Nephron (organoid): ENCODE measurements around the gene OSBP2.

Experiments
- H3K27ac Mint-ChIP-seq, 3 experiments: 2 replicates each; pipeline ENCODE4 v1.8.0; 2020; ENCODE audit warnings: mixed read lengths in 3 of 3, mild to moderate bottlenecking in 2 of 3, moderate library complexity in 1 of 3
- H3K27me3 Mint-ChIP-seq: 2 replicates; pipeline ENCODE4 v1.8.0; 2021; ENCODE audit warnings: low read depth, mild to moderate bottlenecking, moderate library complexity, mixed read lengths
- H3K36me3 Mint-ChIP-seq: 2 replicates; pipeline ENCODE4 v1.8.0; 2020; ENCODE audit warnings: low read depth, mixed read lengths
- H3K4me1 Mint-ChIP-seq: 2 replicates; pipeline ENCODE4 v1.8.0; 2020; ENCODE audit warnings: mixed read lengths
- H3K4me3 Mint-ChIP-seq, 3 experiments: 2 replicates each; pipeline ENCODE4 v1.8.0; 2020; ENCODE audit warnings: mild to moderate bottlenecking in 3 of 3, mixed read lengths in 3 of 3, moderate library complexity in 2 of 3
- H3K9me3 Mint-ChIP-seq: 2 replicates; pipeline ENCODE4 v1.8.0; 2020; ENCODE audit warnings: mixed read lengths
- CTCF ChIP-seq, 3 experiments: fragments of 200-600 bp; sonication (generic); IDR thresholded peaks; one replicate each; pipeline ENCODE4 v1.5.0; 2021; ENCODE audit warnings: antibody characterized with exemption in 3 of 3; ENCODE audit not compliant: unreplicated experiment in 3 of 3

Gene OSBP2

GRCh38 chr22:30868663-30869385, 174.2 kb downstream of the OSBP2 start:
- TF ChIP-seq CTCF (IDR thresholded peaks at IDR 0.05; ENCODE audit: unreplicated experiment in 3 of 3), result no peak
- no peak overlapping the region for H3K27ac Mint-ChIP-seq
- no peaks in the 10 kb centered on the region for H3K9me3 Mint-ChIP-seq
- H3K27me3 Mint-ChIP-seq, result no peaks in the 10 kb centered on the region
- H3K36me3 Mint-ChIP-seq, result no peaks in the 10 kb centered on the region
- peaks cover 5% of the 10 kb centered on the region for H3K4me1 Mint-ChIP-seq
- H3K4me3 Mint-ChIP-seq, result no peak overlapping the region

GRCh38 chr22:30869667-30870395, 175.2 kb downstream of the OSBP2 start:
- Mint-ChIP-seq H3K27ac (no peak overlapping the region), H3K27me3 (no peaks in the 10 kb centered on the region), H3K4me3 (no peak overlapping the region), H3K36me3 (no peaks in the 10 kb centered on the region), H3K4me1 (peaks cover 5% of the 10 kb centered on the region), H3K9me3 (no peaks in the 10 kb centered on the region)
- no peak for TF ChIP-seq CTCF (IDR thresholded peaks at IDR 0.05; ENCODE audit: unreplicated experiment in 3 of 3)

GRCh38 chr22:30870451-30871345, 176.0 kb downstream of the OSBP2 start:
- no peaks in the 10 kb centered on the region for H3K36me3 Mint-ChIP-seq
- no peaks in the 10 kb centered on the region for H3K9me3 Mint-ChIP-seq
- H3K27ac Mint-ChIP-seq, result no peak overlapping the region
- H3K27me3 Mint-ChIP-seq, result no peaks in the 10 kb centered on the region
- TF ChIP-seq CTCF (IDR thresholded peaks at IDR 0.05; ENCODE audit: unreplicated experiment in 3 of 3), result no peak
- no peak overlapping the region for H3K4me3 Mint-ChIP-seq
- H3K4me1 Mint-ChIP-seq, result peaks cover 5% of the 10 kb centered on the region

- Mint-ChIP-seq H3K27me3 (no peaks in the 10 kb centered on the region), H3K9me3 (no peaks in the 10 kb centered on the region), H3K27ac (peak overlapping the region; percentile 37 to 84 (median 71)), H3K4me1 (peaks cover 6% of the 10 kb centered on the region), H3K4me3 (no peak overlapping the region), H3K36me3 (no peaks in the 10 kb centered on the region)
- TF ChIP-seq CTCF (IDR thresholded peaks at IDR 0.05; ENCODE audit: unreplicated experiment in 3 of 3), result no peak
Measured at GRCh38 chr22:30871391-30872284, 177.0 kb downstream of the OSBP2 start.

GRCh38 chr22:30872285-30873041, 177.8 kb downstream of the OSBP2 start:
- H3K9me3 Mint-ChIP-seq, result no peaks in the 10 kb centered on the region
- no peak overlapping the region for H3K4me3 Mint-ChIP-seq
- peaks cover 14% of the 10 kb centered on the region for H3K4me1 Mint-ChIP-seq
- no peaks in the 10 kb centered on the region for H3K36me3 Mint-ChIP-seq
- H3K27me3 Mint-ChIP-seq, result no peaks in the 10 kb centered on the region
- peak overlapping the region; percentile 37 to 84 (median 71) for H3K27ac Mint-ChIP-seq
- TF ChIP-seq CTCF (IDR thresholded peaks at IDR 0.05; ENCODE audit: unreplicated experiment in 3 of 3), result no peak
